VCaP (cell line): ENCODE measurements around the gene FBXW4.

Source experiments
- H3K27ac ChIP-seq: fragments of 450-650 bp; 2 replicates; pipeline ENCODE4 v1.5.1; 2017
- TF ChIP-seq, protein P1 (sequence below): fragments of 450-650 bp; conservative IDR thresholded peaks from 2 replicates; pipeline ENCODE4 v1.5.1; 2017; ENCODE audit warnings: mild to moderate bottlenecking, moderate library complexity

FBXW4 gene

DNA sequence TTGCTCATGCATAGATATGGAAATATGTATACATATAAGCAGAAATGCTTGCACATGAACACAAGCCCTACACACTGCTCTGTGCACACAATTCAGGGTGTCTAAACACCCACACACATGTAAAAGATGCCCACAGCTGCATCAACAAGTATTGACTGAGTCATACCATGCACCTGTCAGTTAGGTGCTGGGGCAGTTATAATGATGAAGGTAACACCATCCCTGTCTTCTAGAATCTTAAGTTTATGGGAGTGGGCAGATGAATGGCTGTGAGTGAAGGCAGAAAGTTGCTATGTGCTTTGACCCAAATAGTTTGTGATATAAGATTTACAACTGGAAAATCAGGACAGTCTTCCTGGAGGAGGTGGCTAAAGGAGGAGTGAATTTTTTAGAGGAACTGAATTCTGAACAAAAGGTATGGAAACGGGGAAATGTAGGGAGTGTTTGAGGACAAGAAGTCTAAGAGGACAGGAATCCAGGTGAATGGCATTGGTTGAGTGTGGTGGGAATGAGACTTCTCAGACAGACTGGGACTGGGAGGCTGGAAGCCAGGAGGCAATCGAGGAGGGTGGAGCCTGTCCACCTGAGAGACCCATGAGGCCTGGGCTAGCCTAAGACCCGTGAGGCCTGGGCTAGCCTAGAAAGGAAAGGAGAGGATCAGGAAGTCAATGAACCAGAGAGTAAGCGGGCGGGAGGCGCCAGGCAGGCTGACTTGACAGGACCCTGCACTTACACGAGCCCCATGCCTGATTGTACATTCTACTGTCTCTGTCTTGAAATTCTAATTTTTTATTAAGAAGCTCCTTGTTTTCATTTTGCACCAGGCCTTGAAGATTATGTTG, 127.6 kb downstream of the FBXW4 start:
- no peak overlapping the region for H3K27ac ChIP-seq
- TF ChIP-seq, protein P1, sequence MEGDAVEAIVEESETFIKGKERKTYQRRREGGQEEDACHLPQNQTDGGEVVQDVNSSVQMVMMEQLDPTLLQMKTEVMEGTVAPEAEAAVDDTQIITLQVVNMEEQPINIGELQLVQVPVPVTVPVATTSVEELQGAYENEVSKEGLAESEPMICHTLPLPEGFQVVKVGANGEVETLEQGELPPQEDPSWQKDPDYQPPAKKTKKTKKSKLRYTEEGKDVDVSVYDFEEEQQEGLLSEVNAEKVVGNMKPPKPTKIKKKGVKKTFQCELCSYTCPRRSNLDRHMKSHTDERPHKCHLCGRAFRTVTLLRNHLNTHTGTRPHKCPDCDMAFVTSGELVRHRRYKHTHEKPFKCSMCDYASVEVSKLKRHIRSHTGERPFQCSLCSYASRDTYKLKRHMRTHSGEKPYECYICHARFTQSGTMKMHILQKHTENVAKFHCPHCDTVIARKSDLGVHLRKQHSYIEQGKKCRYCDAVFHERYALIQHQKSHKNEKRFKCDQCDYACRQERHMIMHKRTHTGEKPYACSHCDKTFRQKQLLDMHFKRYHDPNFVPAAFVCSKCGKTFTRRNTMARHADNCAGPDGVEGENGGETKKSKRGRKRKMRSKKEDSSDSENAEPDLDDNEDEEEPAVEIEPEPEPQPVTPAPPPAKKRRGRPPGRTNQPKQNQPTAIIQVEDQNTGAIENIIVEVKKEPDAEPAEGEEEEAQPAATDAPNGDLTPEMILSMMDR = no peak

DNA sequence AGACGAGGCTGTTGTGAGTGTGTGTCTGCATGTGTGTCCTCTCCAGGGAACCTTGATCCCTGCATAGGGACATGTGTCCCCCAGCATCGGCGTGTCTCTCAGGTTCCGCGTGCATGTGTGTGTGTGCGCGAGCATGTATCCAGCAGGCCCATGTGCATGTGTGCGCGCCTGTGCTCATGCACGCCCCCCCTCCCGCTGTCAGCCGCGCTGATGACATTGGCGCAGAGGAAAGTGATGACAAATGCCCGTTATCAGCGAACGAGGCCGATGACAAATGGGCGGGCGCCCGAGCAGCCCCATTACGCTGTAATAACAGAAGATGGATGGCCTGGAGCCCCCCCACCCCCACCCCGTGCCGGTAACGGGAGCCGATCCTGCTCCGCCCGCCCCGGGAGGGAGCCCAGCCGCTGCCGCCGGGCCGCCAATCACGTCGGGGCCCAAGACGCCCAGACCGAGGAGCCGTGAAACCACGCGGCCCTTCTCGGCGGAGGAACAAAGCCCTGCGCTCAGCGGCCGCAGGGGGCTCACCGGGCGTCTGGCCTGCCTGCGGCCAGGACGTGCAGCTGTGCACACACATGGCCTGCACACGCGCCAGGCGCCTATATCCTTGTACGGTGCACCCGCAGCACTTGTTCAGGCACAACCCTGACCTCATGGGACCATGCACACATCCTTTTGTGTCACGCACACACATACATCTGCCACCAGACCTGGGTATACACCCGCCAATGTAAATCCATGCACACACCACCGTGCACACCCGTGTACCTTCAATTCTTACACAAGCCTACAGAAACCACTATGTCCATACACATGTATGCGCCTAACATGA, 128.4 kb downstream of the FBXW4 start:
- no peak overlapping the region for H3K27ac ChIP-seq
- TF ChIP-seq, protein P1 = no peak

DNA sequence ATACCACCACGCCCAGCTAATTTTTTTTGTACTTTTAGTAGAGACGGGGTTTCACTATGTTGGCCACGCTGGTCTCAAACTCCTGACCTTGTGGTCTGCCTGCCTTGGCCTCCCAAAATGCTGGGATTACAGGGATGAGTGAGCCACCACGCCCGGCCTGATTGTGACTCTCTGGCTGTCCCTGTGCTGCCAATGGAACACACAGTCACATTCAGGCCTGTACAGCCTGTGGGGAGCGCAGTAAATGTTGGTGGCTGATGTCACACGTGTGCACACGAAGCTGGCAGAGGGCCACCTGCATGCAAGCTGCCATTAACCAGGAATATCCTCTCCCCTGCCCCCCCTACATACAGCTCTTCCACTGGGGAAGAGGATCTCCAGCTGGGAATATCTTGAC, 129.0 kb downstream of the FBXW4 start:
- TF ChIP-seq, protein P1 = no peak
- H3K27ac ChIP-seq = no peak overlapping the region

DNA sequence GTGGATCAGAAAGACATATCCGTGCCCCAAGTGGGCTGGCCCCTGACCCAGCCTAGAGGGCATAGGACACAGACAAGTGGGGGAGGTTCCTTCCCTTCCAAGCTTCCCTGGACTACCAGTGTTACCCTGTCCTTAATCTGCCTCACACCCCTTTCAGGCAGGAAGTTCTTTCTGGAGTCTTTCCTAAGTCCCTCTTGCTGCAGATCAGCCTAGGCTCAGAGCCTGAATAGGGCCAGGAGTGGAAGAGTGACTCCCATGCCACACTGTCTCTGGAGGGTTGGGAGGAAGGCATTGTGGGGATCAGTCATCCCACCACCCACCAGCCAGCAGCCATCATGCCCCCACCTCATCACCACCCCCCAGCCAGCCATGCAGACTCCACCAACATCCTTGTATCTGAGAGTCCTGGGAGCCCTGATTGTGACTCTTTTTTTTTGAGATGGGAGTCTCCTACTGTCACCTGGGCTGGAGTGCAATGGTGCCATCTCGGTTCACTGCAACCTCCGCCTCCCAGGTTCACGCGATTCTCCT, 129.5 kb downstream of the FBXW4 start:
- H3K27ac ChIP-seq = no peak overlapping the region
- TF ChIP-seq, protein P1 = no peak

DNA sequence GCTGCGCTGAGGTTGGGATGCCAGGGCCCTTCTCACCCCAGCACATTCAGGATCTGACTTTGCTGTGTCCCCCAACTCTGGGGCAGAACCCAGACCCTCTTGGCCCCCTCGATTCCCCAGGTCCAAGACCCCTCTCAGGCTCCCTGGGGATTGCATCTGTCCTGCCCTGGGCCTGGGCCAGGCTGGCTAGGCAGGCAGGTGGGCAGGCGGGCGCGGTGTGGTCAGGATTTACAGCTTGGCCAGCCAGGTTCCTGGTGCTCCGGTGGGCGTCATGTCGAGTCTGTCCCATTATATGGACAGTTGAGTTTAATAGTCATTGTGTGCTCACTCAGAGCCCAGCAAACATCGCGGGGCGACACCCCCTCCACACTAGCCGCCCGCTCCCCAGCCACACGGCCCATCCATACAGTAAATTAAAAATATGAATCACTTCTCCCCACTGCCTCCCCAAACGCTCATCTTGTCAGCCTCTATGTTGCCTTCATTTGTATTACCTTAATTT, 130.4 kb downstream of the FBXW4 start:
- no peak overlapping the region for H3K27ac ChIP-seq
- TF ChIP-seq, protein P1 = no peak

DNA sequence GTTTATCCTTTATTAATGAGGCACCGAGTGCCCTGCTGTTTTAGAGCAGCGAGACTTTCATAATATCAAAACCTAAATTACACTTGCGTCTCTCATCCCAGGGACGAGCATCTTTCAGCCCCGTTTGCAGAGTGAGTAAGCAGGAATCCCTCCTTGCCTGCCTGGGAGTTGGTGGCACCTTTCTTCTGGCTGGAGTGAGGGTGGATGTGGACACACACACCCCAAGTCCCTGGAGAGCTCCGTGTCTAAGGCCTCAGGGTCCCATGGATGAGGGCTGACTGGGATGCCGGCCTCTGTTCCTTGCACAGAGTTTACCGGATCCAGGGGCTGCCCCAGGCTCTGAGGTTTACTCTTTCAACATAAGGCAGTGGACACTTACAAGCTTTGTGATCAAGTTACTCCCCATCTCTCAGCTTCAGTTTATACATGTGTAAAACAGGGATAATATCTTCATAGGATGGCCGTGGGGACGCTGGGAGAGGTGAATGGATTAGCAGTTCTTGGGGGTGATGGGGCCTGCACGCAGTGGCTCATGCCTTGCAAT, 131.4 kb downstream of the FBXW4 start:
- no peak overlapping the region for H3K27ac ChIP-seq
- TF ChIP-seq, protein P1 = no peak

DNA sequence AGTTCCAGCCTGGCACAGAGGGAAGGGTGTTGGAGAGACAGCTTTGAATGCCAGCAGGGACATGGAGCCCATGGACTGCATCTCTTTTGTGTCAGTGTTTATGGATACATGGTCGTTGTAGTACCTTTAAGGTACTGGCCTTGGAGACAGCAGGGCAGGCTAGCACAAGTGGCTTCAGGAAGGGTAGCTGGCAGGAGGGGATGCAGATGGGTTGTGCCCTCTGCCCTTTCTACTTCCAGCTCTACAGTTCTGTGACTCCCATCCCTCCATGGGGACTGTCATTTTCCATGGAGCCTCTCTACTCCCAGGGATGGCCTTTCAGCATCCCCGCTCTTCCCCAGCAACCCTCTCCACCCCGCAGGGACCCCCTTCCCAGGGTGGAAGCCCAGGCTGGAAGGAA, 132.0 kb downstream of the FBXW4 start:
- H3K27ac ChIP-seq = no peak overlapping the region
- TF ChIP-seq, protein P1 = no peak
